ENCODE results near the gene SFMBT2. TPM values are rescaled to one million over a fixed set of nuclear protein-coding genes. Genes with fewer than 3 reads are reported as not detected.

SFMBT2 gene
- total RNA-seq, 1 experiment from 2014 or later, result 7.4 TPM

DNA sequence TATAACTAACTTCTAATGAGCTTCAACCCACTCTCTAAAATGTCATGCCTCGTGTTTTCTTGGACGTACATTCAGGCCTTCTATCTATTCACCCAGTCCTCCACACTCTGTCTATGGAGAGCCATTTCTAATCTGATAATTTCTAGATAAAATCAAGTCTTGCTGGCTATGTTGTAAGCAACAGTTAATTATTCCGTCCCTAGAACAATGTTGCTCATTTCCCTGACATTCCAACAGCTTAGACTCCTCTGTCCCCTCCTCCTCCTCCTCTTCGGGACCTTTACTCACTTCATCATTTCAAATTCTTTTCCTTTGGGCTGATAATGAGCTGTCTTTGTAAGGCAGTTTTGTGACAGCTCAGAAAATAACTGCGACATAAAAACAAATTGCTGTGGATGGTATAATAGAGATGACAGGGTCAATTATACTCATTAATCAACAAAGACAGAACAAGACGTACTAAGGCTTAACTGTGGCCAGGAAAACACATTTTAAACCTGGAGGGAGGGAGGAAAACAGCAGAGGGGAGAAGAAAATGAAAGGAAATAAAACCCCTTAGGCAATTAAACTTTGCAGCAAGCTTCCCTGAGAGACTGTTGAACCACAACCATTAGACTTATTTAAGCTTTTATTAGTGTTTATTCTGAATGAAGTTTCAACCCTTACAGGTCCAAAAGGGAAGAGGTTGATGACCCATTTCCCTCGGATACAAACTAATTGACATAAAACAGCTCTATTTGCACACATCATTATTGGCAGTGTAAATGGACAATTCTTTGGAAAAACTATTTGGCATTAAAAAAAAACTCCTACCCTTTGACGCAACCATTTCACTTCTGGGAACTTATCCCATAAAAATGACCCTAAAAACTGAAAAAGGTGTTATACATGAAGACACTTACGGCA lies 179.1 kb downstream of the SFMBT2 start:
- Mint-ChIP-seq H3K27ac (ENCODE audit: low read depth, unreplicated experiment) (peak overlapping the region; percentile 11), H3K36me3 (ENCODE audit: insufficient read depth, unreplicated experiment) (peaks cover 18% of the 10 kb centered on the region), H3K9me3 (ENCODE audit: unreplicated experiment) (no peaks in the 10 kb centered on the region), H3K27me3 (ENCODE audit: insufficient read depth, unreplicated experiment) (no peaks in the 10 kb centered on the region), H3K4me1 (ENCODE audit: insufficient read depth, unreplicated experiment) (peaks cover 28% of the 10 kb centered on the region), H3K4me3 (ENCODE audit: unreplicated experiment) (no peak overlapping the region)
- CTCF ChIA-PET, result interaction anchor here (0.5 to 1.4 kb wide), 5 partner anchors 9 to 1376 kb away, joined by 3 read pairs; no protein-coding TSS in a partner anchor
- no peak for DNase-seq (ENCODE audit: unreplicated experiment)
- TF ChIP-seq, protein P1, sequence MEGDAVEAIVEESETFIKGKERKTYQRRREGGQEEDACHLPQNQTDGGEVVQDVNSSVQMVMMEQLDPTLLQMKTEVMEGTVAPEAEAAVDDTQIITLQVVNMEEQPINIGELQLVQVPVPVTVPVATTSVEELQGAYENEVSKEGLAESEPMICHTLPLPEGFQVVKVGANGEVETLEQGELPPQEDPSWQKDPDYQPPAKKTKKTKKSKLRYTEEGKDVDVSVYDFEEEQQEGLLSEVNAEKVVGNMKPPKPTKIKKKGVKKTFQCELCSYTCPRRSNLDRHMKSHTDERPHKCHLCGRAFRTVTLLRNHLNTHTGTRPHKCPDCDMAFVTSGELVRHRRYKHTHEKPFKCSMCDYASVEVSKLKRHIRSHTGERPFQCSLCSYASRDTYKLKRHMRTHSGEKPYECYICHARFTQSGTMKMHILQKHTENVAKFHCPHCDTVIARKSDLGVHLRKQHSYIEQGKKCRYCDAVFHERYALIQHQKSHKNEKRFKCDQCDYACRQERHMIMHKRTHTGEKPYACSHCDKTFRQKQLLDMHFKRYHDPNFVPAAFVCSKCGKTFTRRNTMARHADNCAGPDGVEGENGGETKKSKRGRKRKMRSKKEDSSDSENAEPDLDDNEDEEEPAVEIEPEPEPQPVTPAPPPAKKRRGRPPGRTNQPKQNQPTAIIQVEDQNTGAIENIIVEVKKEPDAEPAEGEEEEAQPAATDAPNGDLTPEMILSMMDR (IDR thresholded peaks at IDR 0.05; ENCODE audit: unreplicated experiment), result no peak
- BruUV-seq (replicated peaks), result no TSS peak
- POLR2A ChIA-PET, result interaction anchor here (1.1 to 1.8 kb wide), 3 partner anchors 13 to 34 kb away, joined by 3 to 5 read pairs (median 4); no protein-coding TSS in a partner anchor
- intact Hi-C loops (cut with micrococcal nuclease), result no loop called here

DNA sequence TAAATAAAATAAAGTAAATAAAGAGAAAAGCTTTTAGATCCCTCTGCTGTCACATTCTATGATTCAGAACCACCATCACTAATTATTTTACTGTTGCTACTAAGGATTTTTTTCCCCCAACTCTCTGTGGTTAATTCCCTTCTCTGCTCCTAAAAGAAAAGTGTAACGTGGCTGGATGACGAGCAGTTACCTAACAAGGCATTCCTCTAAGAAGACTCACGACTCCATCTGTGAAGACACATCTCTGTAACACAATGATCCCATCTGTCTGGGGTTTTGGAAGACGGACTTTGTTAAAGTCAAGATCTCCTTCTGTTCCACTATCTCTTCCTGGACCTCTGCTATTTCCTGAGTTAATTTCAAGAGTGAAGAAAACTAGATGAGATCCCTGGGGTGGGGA lies 179.9 kb downstream of the SFMBT2 start:
- BruUV-seq (replicated peaks), result no TSS peak
- Mint-ChIP-seq H3K27ac (ENCODE audit: low read depth, unreplicated experiment) (no peak overlapping the region), H3K36me3 (ENCODE audit: insufficient read depth, unreplicated experiment) (peaks cover 23% of the 10 kb centered on the region), H3K4me1 (ENCODE audit: insufficient read depth, unreplicated experiment) (peaks cover 28% of the 10 kb centered on the region), H3K27me3 (ENCODE audit: insufficient read depth, unreplicated experiment) (no peaks in the 10 kb centered on the region), H3K9me3 (ENCODE audit: unreplicated experiment) (no peaks in the 10 kb centered on the region), H3K4me3 (ENCODE audit: unreplicated experiment) (no peak overlapping the region)
- intact Hi-C loops (cut with micrococcal nuclease), result no loop called here
- CTCF ChIA-PET, result interaction anchor here (0.7 to 1.0 kb wide), 2 partner anchors 193 to 311 kb away, joined by 3 read pairs; no protein-coding TSS in a partner anchor
- TF ChIP-seq, protein P1 (IDR thresholded peaks at IDR 0.05; ENCODE audit: unreplicated experiment), result no peak
- DNase-seq (ENCODE audit: unreplicated experiment), result peak; percentile 11
- POLR2A ChIA-PET, result interaction anchor here (0.6 to 1.8 kb wide), 3 partner anchors 12 to 109 kb away, joined by 3 to 5 read pairs (median 4); no protein-coding TSS in a partner anchor

DNA sequence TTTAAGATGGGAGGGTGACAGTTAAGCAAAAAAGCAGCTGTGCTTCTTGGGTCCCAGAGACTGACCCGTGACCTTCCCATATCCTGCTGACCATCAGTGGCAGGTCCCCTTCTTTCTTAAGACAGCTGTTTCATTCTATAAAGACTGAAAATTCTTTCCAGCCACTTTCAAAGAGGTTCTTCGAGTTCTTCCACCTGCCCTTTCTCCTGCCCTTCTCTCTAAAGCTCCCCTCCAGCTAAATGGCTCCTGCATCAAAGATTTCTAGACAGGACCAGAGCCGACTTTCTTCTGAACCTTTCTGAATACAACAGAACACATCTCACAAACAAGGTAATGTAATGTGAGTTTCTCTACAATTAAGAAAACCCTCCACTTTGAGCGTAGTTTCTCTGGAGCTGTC lies 180.8 kb downstream of the SFMBT2 start:
- TF ChIP-seq, protein P1 (IDR thresholded peaks at IDR 0.05; ENCODE audit: unreplicated experiment), result no peak
- peaks cover 28% of the 10 kb centered on the region for H3K4me1 Mint-ChIP-seq (ENCODE audit: insufficient read depth, unreplicated experiment)
- CTCF ChIA-PET, result interaction anchor here (0.6 to 0.7 kb wide), 2 partner anchors 194 to 600 kb away, joined by 3 read pairs; no protein-coding TSS in a partner anchor
- no peaks in the 10 kb centered on the region for H3K27me3 Mint-ChIP-seq (ENCODE audit: insufficient read depth, unreplicated experiment)
- BruUV-seq (replicated peaks), result no TSS peak
- peaks cover 23% of the 10 kb centered on the region for H3K36me3 Mint-ChIP-seq (ENCODE audit: insufficient read depth, unreplicated experiment)
- no peaks in the 10 kb centered on the region for H3K9me3 Mint-ChIP-seq (ENCODE audit: unreplicated experiment)
- intact Hi-C loops (cut with micrococcal nuclease), result no loop called here
- no peak for DNase-seq (ENCODE audit: unreplicated experiment)
- no peak overlapping the region for H3K27ac Mint-ChIP-seq (ENCODE audit: low read depth, unreplicated experiment)
- H3K4me3 Mint-ChIP-seq (ENCODE audit: unreplicated experiment), result no peak overlapping the region
- POLR2A ChIA-PET, result no interaction called here

DNA sequence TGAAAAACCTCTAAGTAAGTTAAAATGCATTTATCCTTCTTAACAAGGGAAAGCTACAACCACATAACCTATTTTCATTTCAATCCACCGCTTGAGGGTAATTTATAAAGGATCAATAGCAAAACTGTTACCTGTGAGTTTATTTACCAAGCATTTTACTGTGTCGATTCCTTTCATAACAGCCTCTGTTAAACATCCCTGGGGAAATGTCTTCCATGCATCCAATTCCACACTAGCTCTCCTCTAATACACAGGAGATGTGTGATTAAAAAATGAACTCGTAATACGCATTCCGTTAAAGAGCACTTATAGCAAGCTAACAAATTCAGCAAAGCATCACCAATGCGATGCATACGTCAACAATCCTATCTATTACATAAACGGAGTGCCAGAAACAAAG lies 185.7 kb downstream of the SFMBT2 start:
- BruUV-seq (replicated peaks), result no TSS peak
- no peak for DNase-seq (ENCODE audit: unreplicated experiment)
- Mint-ChIP-seq H3K4me1 (ENCODE audit: insufficient read depth, unreplicated experiment) (no peaks in the 10 kb centered on the region), H3K36me3 (ENCODE audit: insufficient read depth, unreplicated experiment) (peaks cover 27% of the 10 kb centered on the region), H3K9me3 (ENCODE audit: unreplicated experiment) (peaks cover 15% of the 10 kb centered on the region), H3K27me3 (ENCODE audit: insufficient read depth, unreplicated experiment) (no peaks in the 10 kb centered on the region), H3K27ac (ENCODE audit: low read depth, unreplicated experiment) (no peak overlapping the region), H3K4me3 (ENCODE audit: unreplicated experiment) (no peak overlapping the region)
- intact Hi-C loops (cut with micrococcal nuclease), result no loop called here
- CTCF ChIA-PET, result interaction anchor here (0.5 to 1.1 kb wide), 4 partner anchors 10 to 809 kb away, joined by 3 to 4 read pairs (median 4); no protein-coding TSS in a partner anchor
- TF ChIP-seq, protein P1 (IDR thresholded peaks at IDR 0.05; ENCODE audit: unreplicated experiment), result no peak
- POLR2A ChIA-PET, result no interaction called here
